Measurements from ENCODE around the gene GPX1. TPM values are rescaled to one million over a fixed set of nuclear protein-coding genes. Genes with fewer than 3 reads are reported as not detected.
A peak's percentile ranks its signal among the peaks of the same experiment; 100 is the strongest.

GPX1 gene
- total RNA-seq, 4 donors from 2014 or later = 161 to 398 (median 226) TPM

- WGBS, 2 donors = 83 to 85% methylated on average over 11 of the region's 11 CpGs
- Histone ChIP-seq H3K27me3 (no peaks in the 10 kb centered on the region), H3K9me3 (no peaks in the 10 kb centered on the region), H3K4me3 (replicated peaks in 1 of 3) (no peak overlapping the region), H3K27ac (no peak overlapping the region), H3K4me1 (peaks cover 5 to 19% of the 10 kb centered on the region in 2 donors), H3K36me3 (no peaks in the 10 kb centered on the region)
- DNase-seq = no peak
- intact Hi-C loops (cut with DNase I) = no loop called here
- TF ChIP-seq POLR2A (IDR thresholded peaks at IDR 0.05) (no peak), CTCF (IDR thresholded peaks at IDR 0.05) (no peak)
Measured at GRCh38 chr3:49386056-49386756, 28.1 kb upstream of the GPX1 start.

- intact Hi-C loops (cut with DNase I) = no loop called here
- TF ChIP-seq POLR2A (IDR thresholded peaks at IDR 0.05) (no peak), CTCF (IDR thresholded peaks at IDR 0.05) (no peak)
- Histone ChIP-seq H3K9me3 (no peaks in the 10 kb centered on the region), H3K4me3 (replicated peaks in 1 of 3) (no peak overlapping the region), H3K36me3 (no peaks in the 10 kb centered on the region), H3K4me1 (peaks cover 5 to 19% of the 10 kb centered on the region in 2 donors), H3K27me3 (no peaks in the 10 kb centered on the region), H3K27ac (no peak overlapping the region)
- 96 to 100% methylated on average over 1 of the region's 1 CpG for WGBS, 2 donors
- no peak for DNase-seq
Measured at GRCh38 chr3:49385617-49386016, 27.5 kb upstream of the GPX1 start.

GRCh38 chr3:49383387-49383786, 25.2 kb upstream of the GPX1 start:
- H3K27ac ChIP-seq = no peak overlapping the region
- no peak overlapping the region for H3K4me3 ChIP-seq (replicated peaks in 1 of 3)
- 78 to 83% methylated on average over 5 of the region's 5 CpGs for WGBS, 2 donors
- no peak for DNase-seq
- H3K4me1 ChIP-seq = peaks cover 5 to 23% of the 10 kb centered on the region in 2 donors
- no peaks in the 10 kb centered on the region for H3K9me3 ChIP-seq
- intact Hi-C loops (cut with DNase I) = no loop called here
- H3K27me3 ChIP-seq = no peaks in the 10 kb centered on the region
- TF ChIP-seq POLR2A (IDR thresholded peaks at IDR 0.05) = no peak
- no peak for TF ChIP-seq CTCF (IDR thresholded peaks at IDR 0.05)
- H3K36me3 ChIP-seq = no peaks in the 10 kb centered on the region

GRCh38 chr3:49378249-49378895, 20.2 kb upstream of the GPX1 start:
- no peak overlapping the region for H3K4me3 ChIP-seq (replicated peaks in 1 of 3)
- H3K36me3 ChIP-seq = peaks cover 10 to 15% of the 10 kb centered on the region in 2 donors
- TF ChIP-seq POLR2A (IDR thresholded peaks at IDR 0.05) = no peak
- TF ChIP-seq CTCF (IDR thresholded peaks at IDR 0.05) = no peak
- intact Hi-C loops (cut with DNase I) = no loop called here
- no peaks in the 10 kb centered on the region for H3K27me3 ChIP-seq
- H3K27ac ChIP-seq = no peak overlapping the region
- DNase-seq = peak; percentile 79 to 82
- no peaks in the 10 kb centered on the region for H3K9me3 ChIP-seq
- whole genome bisulfite sequencing, 2 donors = 58 to 60% methylated on average over 11 of the region's 11 CpGs
- peaks cover 4 to 20% of the 10 kb centered on the region in 2 donors for H3K4me1 ChIP-seq

GRCh38 chr3:49377483-49377882, 19.3 kb upstream of the GPX1 start:
- no peak for TF ChIP-seq CTCF (IDR thresholded peaks at IDR 0.05)
- no peak for TF ChIP-seq POLR2A (IDR thresholded peaks at IDR 0.05)
- no peak overlapping the region for H3K4me3 ChIP-seq (replicated peaks in 1 of 3)
- H3K36me3 ChIP-seq = peaks cover 17 to 23% of the 10 kb centered on the region in 2 donors
- no peak for DNase-seq
- no peak overlapping the region for H3K27ac ChIP-seq
- WGBS, 2 donors = 100% methylated on average over 1 of the region's 1 CpG
- H3K27me3 ChIP-seq = no peaks in the 10 kb centered on the region
- no peaks in the 10 kb centered on the region for H3K9me3 ChIP-seq
- H3K4me1 ChIP-seq = peaks cover 4 to 21% of the 10 kb centered on the region in 2 donors
- intact Hi-C loops (cut with DNase I) = no loop called here

All from thyroid gland (tissue), 4 donors.